GM12801 (cell line): ENCODE results near the gene RYR1.

Experiments
- TF ChIP-seq, protein P1 (sequence below): IDR thresholded peaks from one replicate; pipeline ENCODE4 v1.5.1; 2011; ENCODE audit warnings: control low read depth; ENCODE audit not compliant: insufficient read length; ENCODE audit errors: extremely low read depth

Gene RYR1

DNA sequence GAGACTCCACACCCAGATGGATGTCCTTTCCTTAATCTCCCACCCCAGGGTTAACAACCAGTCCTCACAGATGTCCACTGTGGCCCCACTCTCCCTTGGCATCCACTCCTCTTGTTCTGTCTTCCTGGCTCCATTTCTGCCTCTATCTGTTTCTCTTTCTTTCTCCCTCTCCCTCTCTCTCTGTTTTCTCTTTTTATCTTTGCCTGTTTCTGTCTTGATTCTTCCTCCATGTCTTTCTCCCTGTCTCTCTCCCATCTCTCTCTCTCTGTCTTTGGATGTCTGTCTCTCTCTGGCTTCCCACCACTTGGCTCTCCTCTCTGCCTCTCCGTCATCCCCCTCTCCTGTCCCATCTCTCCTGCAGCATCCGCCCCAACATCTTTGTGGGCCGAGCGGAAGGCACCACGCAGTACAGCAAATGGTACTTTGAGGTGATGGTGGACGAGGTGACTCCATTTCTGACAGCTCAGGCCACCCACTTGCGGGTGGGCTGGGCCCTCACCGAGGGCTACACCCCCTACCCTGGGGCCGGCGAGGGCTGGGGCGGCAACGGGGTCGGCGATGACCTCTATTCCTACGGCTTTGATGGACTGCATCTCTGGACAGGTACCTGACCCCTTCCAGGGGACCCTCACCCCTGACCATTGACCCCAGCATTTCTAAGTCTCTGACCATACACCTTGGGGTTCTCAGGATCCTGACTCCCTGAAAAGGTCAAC lies 24.4 kb downstream of the RYR1 start:
- TF ChIP-seq, protein P1, sequence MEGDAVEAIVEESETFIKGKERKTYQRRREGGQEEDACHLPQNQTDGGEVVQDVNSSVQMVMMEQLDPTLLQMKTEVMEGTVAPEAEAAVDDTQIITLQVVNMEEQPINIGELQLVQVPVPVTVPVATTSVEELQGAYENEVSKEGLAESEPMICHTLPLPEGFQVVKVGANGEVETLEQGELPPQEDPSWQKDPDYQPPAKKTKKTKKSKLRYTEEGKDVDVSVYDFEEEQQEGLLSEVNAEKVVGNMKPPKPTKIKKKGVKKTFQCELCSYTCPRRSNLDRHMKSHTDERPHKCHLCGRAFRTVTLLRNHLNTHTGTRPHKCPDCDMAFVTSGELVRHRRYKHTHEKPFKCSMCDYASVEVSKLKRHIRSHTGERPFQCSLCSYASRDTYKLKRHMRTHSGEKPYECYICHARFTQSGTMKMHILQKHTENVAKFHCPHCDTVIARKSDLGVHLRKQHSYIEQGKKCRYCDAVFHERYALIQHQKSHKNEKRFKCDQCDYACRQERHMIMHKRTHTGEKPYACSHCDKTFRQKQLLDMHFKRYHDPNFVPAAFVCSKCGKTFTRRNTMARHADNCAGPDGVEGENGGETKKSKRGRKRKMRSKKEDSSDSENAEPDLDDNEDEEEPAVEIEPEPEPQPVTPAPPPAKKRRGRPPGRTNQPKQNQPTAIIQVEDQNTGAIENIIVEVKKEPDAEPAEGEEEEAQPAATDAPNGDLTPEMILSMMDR, result no peak

DNA sequence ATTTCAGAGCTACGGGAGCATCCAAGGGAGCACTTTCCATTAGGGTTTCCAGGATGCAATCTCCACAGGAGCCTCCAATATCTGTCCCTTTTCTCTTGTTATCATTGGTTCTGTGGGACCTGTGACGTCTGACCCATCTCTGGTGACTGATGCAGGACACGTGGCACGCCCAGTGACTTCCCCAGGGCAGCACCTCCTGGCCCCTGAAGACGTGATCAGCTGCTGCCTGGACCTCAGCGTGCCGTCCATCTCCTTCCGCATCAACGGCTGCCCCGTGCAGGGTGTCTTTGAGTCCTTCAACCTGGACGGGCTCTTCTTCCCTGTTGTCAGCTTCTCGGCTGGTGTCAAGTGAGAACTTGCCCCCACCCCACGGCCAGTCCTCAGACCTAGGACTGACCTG lies 25.5 kb downstream of the RYR1 start:
- TF ChIP-seq, protein P1, result no peak

DNA sequence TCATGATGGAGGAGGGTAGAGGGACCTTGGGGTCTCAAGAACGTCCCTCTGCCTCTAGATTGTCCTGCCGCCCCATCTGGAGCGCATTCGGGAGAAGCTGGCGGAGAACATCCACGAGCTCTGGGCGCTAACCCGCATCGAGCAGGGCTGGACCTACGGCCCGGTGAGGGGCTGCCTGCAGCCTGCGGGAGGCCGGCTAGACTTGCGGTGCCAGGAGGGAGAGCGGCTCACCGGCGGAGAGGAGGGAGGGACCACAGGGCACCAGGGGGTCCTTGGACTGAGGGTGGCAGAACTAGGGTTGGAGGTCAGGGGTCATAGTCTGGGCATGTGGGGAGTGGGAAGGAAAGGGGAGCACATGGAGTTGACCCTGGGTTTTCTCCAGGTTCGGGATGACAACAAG lies 29.9 kb downstream of the RYR1 start:
- TF ChIP-seq, protein P1, result no peak

DNA sequence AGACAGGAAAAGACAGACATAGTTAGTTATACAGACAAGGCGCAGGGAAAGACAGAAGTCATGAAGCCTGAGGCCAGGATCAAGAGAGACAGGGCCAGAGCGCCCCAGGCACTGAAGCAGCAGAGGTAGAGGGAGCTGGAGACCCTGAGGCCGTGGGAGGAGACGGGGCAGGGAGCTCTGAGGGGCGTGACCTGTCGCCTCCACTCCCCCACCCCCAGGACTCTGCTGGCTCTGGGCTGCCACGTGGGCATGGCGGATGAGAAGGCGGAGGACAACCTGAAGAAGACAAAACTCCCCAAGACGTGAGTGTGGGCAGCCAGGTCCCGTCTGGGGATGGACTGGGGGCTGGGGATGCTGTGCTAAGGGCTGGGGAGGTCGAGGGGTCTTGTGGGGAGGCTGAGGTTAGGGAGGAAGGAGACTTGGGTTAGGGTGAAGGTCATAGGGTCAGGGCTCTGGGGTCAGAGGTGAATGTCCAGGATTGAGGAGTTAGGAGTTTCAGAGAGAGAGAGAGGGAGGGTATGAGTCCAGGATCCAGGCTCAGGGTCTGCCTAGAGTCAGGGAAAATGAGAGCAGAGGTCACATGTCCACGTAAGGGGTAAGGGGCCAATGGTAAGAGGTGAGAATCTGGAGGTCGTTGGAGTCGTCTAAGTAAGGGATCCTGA lies 31.1 kb downstream of the RYR1 start:
- TF ChIP-seq, protein P1, result no peak

DNA sequence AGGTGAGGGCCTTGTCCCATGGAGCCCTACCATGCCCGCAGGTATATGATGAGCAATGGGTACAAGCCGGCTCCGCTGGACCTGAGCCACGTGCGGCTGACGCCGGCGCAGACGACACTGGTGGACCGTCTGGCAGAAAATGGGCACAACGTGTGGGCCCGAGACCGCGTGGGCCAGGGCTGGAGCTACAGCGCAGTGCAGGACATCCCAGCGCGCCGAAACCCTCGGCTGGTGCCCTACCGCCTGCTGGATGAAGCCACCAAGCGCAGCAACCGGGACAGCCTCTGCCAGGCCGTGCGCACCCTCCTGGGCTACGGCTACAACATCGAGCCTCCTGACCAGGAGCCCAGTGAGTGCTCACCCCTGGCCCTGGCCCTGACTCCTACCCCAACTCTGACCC lies 32.6 kb downstream of the RYR1 start:
- TF ChIP-seq, protein P1, result no peak

DNA sequence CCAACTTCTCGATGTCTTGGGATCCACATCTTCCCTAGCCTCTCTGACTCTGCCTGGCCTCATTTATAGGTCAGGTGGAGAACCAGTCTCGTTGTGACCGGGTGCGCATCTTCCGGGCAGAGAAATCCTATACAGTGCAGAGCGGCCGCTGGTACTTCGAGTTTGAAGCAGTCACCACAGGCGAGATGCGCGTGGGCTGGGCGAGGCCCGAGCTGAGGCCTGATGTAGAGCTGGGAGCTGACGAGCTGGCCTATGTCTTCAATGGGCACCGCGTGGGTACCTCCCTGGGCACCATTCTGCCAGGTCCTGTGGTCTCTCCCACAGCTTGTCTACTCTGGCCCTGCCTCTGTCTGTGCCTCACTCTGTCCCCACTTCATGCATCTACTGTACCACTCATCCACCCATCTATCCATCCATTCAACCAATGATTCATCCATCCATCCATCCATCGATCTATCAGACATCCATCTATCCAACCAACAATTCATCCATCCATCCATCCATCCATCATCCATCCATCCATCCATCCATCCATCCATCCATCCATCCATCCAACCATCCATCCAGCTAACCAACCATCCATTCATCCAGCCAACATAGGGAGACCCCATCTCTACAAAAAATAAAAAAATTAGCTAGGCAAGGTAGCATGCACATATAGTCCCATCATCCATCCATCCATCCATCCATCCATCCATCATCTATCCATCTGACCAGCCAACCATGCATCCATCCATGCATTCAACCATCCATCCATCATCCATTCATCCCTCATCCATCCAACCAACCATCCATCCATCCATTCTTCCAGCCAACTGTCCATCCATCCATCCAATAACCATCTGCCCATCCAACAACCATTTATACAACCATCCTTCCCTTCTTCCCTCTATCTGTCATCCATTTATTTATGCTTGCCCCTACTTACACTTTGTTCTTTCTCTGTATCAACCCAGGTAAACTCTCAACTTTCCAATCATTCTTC lies 34.3 kb downstream of the RYR1 start:
- TF ChIP-seq, protein P1, result no peak

DNA sequence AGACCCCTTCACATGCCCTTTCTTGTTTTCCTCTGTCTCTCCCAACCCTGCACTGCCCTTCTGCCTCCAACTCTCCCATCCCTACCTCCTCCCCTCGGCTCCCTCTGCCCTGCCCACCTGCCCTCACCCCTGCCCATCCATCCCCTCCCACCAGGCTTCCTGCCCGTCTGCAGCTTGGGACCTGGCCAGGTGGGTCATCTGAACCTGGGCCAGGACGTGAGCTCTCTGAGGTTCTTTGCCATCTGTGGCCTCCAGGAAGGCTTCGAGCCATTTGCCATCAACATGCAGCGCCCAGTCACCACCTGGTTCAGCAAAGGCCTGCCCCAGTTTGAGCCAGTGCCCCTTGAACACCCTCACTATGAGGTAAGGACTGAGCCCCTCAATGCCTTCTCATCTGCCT lies 35.7 kb downstream of the RYR1 start:
- TF ChIP-seq, protein P1, result no peak
